Neural cell (in vitro differentiated cells): Measurements from ENCODE around the gene MBD5.

Experiments used
- CTCF ChIP-seq: fragments of 450-650 bp; IDR thresholded peaks from 2 replicates; pipeline ENCODE4 v1.5.1; 2014; ENCODE audit warnings: antibody characterized with exemption, mild to moderate bottlenecking, moderate library complexity; ENCODE audit not compliant: poor library complexity, severe bottlenecking
- EP300 ChIP-seq: fragments of 450-650 bp; conservative IDR thresholded peaks from 2 replicates; pipeline ENCODE4 v1.6.1; 2014; ENCODE audit warnings: antibody characterized with exemption, mild to moderate bottlenecking, moderate library complexity; ENCODE audit not compliant: poor library complexity, severe bottlenecking
- EZH2 ChIP-seq: fragments of 200-600, 300-800 bp; shearing (Covaris generic), sonication (generic); IDR thresholded peaks from 2 replicates; pipeline ENCODE4 v1.6.1; 2014; ENCODE audit warnings: antibody characterized with exemption, low read length, borderline replicate concordance, mild to moderate bottlenecking; ENCODE audit not compliant: insufficient read depth, poor library complexity, severe bottlenecking
- RAD21 ChIP-seq: fragments of 450-650 bp; conservative IDR thresholded peaks from 2 replicates; pipeline ENCODE4 v1.6.1; 2014; ENCODE audit warnings: antibody characterized with exemption, mild to moderate bottlenecking, moderate library complexity
- SMC3 ChIP-seq: fragments of 450-650 bp; conservative IDR thresholded peaks from 2 replicates; pipeline ENCODE4 v1.6.1; 2014; ENCODE audit warnings: antibody characterized with exemption, mild to moderate bottlenecking, moderate library complexity; ENCODE audit not compliant: poor library complexity

- no peak for TF ChIP-seq EZH2
- TF ChIP-seq CTCF, result no peak
- TF ChIP-seq EP300, result no peak
- TF ChIP-seq RAD21, result no peak
- no peak for TF ChIP-seq SMC3
These were observed 188.7 kb downstream of the MBD5 start for GRCh38 chr2:148209603-148210002.
